GM21529 (cell line): ENCODE measurements around the gene CACUL1.
"Not testable (repeated sequence)": the region's sequence is repeated elsewhere in the genome, so short reads cannot be mapped to it uniquely, and the experiment has no call there.

Source experiments
- ATAC-seq: cut with Tn5 transposase; IDR thresholded peaks from one replicate; pipeline ENCODE4 v1.9.1; 2021; ENCODE audit not compliant: unreplicated experiment

Gene CACUL1

DNA sequence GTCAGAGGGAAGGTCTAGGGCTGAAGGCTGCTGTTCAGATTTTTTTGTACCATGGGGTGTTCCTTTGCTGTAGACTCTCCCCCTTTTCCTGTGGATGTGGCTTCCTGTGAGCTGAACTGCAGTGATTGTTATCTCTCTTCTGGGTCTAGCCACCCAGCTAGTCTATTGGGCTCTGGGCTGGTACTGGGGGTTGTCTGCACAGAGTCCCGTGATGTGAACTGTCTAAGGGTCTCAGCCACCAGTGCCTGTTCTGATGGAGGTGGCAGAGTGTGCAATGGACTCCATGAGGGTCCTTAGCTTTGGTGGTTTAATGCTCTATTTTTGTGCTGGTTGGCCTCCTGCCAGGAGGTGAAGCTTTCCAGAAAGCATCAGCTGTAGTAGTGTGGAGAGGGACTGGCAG is 96.6 kb downstream of the CACUL1 start:
- ATAC-seq, result not testable (repeated sequence)

- ATAC-seq, result not testable (repeated sequence)
Observed at GRCh38 chr10:118645294-118645693, 109.5 kb downstream of the CACUL1 start.

DNA sequence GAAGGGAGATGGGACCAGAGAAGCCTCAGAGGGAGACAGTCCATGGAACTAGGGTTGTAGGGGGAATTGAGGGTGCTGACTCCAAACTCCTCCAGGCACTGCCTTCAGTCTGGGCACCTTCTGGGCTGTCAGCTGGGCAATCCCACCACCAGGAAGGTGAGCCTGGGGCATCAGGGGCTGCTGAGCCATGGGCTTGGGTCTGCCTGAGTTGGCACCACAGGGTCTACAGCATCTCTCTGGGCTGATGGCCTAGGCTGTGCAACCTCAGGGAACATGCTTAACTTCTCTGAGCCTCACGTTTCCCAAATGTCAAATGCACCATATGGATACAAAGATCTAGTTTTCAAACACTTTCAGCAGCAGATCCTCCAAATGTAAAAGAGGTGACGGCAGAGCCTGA is 112.5 kb downstream of the CACUL1 start:
- no peak for ATAC-seq

GRCh38 chr10:118638680-118639079 is 116.1 kb downstream of the CACUL1 start:
- no peak for ATAC-seq

DNA sequence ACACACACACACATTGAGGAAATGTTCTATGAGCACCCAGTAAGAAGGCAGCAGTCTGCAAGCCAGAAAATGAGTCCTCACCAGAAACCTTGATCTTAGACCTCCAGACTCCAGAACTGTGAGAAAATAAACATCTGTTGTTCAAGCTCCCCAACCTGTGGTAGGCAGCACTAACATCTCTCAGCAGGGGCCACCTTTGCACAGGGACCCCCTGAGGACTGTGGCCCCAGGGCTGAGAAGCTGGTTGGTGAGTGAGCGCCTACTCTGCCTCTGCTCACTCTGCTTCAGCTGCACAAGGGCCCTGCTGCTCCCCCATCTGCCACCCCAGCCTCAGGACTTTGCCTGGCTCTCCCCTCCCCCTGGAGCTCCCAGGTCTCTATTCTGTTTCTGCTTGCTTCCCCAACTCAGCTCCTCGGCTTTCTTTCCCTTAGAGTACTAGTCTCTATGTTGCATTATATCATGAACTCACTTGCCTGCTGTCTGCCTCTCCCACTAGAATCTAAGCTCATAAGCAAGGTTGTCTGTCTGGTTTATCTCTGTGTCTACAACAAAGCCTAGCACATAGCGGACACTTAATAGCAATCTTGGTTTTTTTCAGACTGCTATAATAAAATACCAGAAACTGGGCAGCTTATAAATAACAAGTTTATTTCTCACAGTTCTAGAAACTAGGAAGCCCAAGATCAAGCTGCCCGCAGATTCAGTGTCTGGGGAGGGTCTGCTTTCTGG is 118.9 kb downstream of the CACUL1 start:
- ATAC-seq, result no peak

DNA sequence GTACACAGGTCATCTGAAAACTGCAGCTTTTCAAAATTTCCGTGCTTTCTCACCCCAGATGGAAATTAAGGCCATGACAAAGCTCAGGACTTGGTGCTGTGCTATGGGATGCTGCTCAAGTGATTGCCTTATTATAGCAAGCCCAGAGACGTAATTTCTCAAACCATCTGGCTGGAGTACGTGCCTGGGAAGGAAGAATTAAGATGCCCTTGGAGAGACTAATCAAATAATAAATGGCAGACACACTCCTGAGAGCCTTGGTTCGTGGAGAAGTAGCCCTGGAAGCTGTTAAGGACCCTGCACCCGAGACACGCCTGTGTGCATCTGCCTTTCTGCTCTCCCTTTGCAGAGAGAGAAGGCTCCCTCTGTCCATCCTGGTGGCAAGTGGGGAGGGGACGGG is 121.0 kb downstream of the CACUL1 start:
- ATAC-seq, result no peak

DNA sequence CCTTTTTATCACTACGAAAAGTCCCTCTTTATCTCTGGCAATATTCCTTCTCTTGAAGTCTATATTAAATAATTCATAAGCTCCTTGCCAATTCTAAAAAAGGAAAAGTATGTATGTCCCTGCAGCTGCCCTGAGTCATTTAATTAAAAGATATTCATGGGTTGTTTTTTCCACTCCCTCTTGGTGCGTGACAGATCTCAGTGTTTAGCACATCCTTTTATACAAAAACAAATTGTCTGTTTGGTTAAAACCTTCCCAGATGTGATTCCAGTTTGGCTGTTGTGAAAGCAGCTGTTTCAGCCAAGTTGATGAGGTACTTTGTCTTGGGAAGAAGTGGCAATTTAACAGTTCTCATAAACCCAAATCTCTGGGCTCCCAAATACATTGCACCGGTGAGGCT is 125.6 kb downstream of the CACUL1 start:
- ATAC-seq, result no peak

- no peak for ATAC-seq
Observed at GRCh38 chr10:118628397-118628796, 126.4 kb downstream of the CACUL1 start.

GRCh38 chr10:118626953-118627352 is 127.8 kb downstream of the CACUL1 start:
- no peak for ATAC-seq
